Activated CD8-positive, alpha-beta memory T cell treated with anti-CD3 and anti-CD28 coated beads for 4 hours (primary cell): Measurements from ENCODE around the gene HEPN1.

Experiments
- DNase-seq, 2 donors: peaks; one replicate each; pipeline ENCODE4 v3.0.0-alpha.2; 2020; ENCODE audit warnings: low read depth in 2 of 2

HEPN1 gene

DNA sequence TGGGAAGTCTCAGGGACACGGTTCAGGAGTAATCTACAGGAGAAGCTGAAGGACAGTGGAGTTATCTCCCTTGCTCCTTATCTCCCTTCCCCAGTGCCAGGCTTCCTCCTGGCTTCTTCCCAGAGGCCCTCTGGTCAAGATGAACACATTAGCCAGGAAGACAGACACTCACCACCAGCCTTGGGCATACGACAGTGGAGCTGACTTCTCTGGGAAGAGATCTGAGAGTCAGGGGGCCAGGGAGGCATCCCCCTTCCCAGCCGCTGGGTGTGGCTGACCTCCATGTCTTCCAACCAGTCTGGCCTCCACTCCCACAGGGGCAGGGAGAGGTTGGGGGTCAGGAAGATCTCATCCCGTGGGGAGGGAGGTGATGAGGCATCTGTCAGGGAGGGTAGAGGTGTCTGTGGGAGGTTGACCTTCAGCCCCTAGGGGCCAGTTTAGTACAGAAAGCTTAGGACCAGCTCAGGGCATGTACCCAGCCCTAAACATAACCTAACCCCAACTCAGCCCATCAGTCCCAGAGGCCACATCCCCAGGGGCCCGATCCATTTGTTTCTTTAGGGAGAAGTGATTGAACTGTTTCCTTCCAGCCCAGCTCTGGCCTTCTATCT is 34.1 kb upstream of the HEPN1 start:
- no peak for DNase-seq

- no peak for DNase-seq
Measured at GRCh38 chr11:124886476-124886875, 32.6 kb upstream of the HEPN1 start.

DNA sequence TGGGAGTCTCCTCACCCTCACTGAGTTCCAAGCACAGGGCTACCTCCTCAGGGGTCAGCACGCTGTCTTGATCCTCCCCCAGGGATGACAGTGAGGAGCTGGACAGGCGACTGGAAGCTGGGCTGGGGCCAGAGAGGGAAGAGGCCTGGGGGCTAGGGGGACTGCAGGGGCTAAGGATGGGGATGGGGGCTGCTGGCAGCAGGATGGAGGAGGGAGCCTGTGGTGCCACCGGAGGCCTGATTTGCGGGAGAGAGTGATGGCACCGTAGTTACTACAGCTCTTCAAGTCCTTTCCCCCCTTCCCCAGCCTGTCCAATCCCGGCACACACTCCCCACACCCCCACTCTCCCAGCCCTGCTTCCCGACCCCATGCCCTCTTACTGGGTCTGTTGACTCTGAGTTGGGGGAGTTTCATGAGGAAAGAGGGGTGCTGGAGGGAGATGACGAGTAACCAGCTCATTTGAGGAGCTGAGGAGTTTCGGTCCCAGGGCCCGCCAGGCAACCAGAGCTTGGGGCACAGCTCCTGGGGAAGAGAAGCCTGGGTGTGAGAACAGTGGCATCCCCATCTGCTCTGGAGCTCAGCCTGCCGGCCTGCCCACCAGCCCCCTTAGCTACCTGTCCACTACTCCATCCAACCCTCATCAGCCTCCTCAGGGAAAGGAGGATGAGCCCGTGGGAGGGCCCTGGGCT is 31.9 kb upstream of the HEPN1 start:
- no peak for DNase-seq

DNA sequence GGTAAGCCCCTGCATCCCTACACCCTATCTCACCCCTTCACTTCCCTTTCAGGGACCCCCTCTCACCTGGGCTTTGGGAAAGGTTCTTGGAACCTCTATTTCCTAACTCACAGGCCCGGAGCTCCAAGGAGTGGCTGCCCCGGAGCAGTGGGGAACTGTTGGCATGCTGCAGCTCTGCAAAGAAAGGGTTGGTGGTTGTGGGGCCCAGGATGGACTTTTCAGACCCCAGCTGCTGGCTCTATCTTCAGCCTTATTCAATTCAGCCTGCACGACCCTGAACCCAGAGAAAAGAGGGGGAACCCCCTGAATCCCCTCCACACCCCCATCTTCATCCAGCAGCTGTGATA is 31.4 kb upstream of the HEPN1 start:
- DNase-seq, result no peak

DNA sequence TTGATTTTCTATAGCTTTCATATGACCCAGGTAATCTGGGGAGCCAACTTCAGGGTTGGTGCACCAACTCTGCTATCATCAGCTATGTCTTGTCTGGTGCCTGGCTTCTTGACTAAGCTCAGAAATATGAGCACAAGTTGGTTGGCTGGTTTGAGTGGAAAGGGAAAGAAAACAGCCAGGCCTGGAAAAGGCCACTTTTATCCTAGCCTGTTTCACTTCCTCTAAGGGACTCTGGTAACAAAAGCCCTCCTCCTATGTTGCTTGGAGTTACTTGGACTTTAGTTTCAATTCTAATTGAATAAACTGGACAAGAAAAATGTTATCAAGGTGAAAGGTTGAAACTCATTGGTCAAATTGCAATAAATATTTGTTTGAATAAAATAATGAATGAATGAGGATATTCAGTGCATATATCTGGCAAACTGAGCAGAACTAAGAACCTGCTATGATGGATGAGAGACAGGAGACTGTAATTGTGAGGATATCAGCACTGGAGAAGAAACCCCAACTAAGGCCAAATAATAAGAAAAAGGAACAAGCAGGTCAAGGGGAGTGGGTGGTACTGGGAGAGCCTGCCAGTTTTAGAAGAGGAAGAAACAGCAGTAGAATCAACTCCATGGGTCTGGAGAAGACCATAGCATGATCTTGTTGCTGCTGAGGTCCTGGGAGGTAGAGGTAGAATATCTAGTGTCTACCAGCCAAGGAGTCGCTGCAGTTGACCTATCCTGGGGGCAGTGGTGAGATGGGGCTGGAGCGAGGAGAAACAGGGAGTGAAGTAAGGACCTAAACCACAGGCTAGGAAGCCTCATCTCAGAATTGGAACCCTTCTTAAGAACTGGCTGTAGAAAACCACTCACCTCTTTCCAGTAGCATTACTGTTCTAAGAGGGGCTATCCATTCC is 29.6 kb upstream of the HEPN1 start:
- DNase-seq, result no peak

DNA sequence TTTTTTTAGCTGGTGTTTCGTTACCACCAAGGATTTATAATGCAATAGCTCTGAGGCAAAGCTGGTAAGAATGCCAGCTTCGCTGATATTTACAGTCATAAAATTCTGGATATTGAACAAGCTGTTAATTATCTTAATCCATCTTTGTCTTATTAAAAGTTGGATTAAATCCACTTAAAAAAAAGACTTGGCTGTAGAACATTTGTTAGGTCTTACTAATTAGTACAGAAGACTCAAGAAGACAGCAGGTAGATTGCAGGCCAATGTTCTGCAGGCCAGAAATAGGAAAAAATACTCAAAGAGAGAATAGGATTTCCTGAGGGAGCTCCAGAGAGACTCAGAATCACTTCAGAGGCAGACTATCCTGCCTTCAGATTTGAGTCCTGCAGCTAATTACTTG is 28.9 kb upstream of the HEPN1 start:
- no peak for DNase-seq

DNA sequence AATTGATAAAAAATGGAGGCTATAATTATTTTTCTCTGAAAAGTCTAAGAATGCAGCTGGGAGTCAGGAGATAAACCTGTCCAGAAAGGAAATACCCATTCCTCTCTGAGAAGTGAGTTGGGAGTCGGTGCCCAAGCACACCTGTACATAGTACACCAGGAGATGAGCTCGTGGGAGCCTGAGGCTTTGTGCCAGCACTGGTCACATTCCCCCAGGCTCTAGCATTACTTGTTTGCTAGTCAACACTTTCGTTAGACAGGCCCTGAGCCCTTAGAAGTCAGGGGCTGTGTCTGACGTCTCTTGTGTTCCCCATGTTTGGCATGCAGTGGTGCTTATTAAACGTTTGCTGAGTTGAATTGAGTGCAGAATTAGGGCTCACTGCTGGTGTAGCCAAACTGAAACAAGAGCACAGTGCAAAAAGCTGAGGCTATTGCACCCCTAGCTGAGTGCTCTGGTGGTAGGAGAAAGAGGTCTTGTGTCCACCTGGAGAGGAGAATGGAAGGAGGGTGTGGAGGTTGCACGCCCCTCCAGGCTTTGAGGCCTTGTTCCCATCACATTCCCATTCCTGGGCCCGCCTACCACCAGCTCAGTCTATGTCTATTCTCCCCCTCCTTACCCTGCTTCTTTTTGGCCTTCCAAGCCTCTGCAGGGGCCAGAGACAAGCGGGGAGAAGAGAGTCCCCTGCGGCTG is 28.2 kb upstream of the HEPN1 start:
- DNase-seq, result no peak

- no peak for DNase-seq
Measured at GRCh38 chr11:124891373-124891861, 27.6 kb upstream of the HEPN1 start.

- no peak for DNase-seq
Measured at GRCh38 chr11:124892146-124892545, 26.9 kb upstream of the HEPN1 start.

DNA sequence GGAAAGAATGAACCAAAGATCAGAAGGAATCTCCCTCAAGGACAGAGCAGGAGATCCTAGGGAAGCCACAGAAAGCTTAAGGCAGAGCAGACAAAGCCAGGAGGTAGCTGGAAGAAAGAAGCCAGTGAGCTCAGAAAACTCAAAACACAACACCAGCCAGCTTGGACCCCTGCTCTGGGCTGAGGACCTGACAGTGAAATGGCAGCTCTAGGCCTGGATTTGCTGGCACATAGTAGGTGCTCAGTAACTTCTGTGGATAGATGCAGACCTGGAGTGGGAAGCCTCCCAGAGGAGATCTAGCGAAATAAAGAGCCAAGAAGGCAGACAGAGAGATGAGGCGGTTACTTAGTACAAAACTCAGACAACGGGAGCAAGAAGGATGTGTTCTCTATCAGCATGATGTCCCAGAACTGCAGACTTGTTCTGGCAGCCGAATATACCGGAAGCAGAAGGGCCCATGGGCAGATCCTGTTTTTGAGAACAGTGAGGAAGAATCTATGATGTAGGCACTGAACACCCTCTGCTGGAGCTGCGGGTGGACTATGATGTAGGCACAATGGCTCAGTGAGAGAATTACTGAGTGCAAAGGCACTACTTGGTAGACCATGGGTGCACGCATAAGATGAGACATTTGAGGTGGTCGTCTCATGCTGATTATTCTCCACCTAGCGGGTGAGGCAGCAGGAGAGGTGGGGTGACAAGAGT is 26.1 kb upstream of the HEPN1 start:
- DNase-seq, result no peak

GRCh38 chr11:124893781-124894401 is 25.2 kb upstream of the HEPN1 start:
- no peak for DNase-seq

DNA sequence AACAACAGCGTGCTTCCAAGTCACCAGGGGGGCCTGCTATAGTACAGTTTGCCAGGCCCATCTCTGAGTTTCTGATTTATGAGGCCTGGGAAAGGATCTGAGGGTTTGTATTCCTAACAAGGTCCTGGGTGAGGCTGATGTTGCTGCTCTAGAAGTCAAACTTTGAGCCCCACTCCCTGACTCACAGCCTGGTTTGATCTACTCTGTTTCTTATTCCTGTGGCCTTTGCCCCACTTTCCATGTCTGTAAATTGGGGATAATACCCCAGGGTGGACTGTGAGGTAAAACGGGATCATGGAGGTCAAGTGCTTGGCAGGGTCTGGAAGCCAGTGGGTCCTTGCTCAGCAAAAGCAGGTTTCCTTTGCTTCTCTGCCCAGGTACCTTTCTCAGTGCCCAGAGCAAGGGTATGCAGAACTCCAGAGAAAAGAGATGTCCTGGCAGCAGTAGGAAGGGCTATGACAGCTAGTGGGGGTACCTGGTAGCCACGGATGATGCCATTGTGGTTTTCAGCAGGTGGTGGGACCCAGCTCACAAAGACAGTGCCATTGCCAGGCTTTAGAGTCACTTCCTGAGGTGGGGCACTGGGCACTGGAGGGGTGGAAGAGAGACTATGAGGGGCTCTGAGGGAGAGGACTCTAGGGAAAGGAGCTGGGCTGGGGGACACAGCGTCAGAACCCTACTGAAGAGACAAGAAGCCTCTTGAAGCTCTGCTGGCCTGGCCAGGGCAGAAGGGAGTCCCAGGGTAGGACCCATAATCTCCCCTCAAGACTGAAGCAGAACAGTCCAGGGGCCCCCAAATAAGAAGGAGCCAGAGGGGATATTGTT is 24.2 kb upstream of the HEPN1 start:
- no peak for DNase-seq

- DNase-seq, result no peak
Measured at GRCh38 chr11:124895471-124895971, 23.5 kb upstream of the HEPN1 start.

DNA sequence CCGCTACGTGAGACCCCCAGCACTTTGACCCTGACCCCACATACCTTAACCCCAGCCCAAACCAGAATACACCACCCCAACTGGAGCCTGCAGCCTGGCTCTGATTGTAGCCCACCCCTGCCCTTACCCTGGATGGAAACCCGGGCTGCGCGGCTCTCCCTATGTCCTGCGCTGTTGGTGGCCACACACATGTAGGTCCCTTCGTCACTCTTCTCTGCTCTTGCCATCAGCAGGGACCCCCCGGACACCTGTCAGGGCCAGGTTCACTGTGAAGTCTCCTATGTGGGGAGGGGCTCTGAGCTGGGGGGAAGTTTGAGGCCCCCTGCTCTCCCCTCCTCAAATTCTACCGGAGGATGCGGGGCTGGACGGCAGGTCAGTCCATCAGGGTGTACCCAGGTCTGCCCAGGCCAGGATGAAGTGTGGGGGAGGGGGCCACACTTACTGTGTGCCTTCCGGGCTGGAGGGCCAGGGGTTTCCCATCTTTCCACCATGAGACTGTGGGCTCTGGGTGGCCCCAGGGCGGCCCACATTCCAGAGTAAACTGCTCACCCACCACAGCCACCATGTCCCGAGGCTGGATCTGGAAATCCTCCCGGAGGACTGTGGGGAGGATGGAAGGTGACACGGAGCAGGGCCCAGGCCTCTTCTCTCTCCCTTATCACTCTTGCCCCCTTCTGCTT is 22.8 kb upstream of the HEPN1 start:
- DNase-seq, result no peak

DNA sequence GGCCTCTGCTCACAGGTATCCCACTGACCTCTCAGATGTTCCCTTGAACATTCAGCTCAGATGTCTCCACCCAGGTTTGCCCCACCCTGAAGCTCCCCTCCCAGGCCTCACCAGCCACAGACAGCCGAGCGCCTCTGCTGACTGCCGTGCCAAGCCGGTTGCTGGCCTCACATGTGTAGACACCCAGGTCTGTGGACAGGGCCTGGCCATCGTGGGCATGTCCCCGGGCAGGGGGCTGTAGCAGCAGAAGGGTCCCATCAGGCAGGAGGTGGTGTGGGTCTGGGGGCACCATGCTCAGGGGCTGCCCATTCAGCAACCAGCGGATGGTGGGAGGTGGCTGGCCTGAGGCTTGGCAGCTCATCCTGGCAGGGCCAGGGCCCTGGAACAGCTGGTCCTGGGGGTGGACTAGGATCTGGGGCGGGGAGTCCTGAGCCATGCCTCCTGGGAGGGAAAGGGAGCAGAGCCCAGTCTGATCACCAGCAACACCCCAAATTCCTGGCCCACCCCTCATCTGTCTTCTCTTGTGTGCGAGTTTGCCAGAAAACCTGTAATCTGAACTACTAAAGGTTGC is 22.1 kb upstream of the HEPN1 start:
- no peak for DNase-seq

- DNase-seq, result no peak
Measured at GRCh38 chr11:124897674-124898262, 21.3 kb upstream of the HEPN1 start, which contains the start of gene ROBO4. Gene ROBO4 (minus strand): TSS chr11:124897865. CDS start chr11:124897795, 70 bp downstream.

- no peak for DNase-seq
Measured at GRCh38 chr11:124898263-124898680, 20.8 kb upstream of the HEPN1 start.

GRCh38 chr11:124898711-124899110 is 20.3 kb upstream of the HEPN1 start:
- no peak for DNase-seq
